ENCODE data around the gene ZNF860. TPM values are rescaled to one million over a fixed set of nuclear protein-coding genes. Genes with fewer than 3 reads are reported as not detected.

The ZNF860 gene
- polyA plus RNA-seq, 1 of the 3 experiments (the other 2 are of a cell fraction), result not detected

DNA sequence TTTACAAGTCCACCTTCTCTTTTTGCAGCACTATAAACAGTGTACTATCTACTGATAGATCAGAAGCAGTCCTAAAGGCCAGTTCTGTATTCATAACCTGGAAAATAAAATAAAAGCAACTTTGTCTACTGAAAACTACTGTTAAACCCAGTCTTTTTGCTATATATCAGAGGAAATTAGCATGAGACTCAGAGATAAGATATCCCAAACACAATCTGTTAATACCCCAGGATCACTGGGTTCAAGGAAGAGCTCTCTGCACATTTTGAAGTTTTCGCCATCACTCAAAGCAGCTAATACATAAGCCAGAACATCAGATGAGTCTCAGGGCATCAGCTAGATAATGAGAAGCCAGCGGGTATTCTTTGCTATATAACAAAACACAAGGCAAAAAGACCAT, 22.3 kb upstream of the ZNF860 start:
- DNase-seq, result no peak
- H3K79me2 ChIP-seq (ENCODE audit: insufficient read depth), result no peaks in the 10 kb centered on the region
- H3K4me2 ChIP-seq, result no peak overlapping the region
- no peaks in the 10 kb centered on the region; a peak in 1 of 4 replicates for H3K4me1 ChIP-seq (ENCODE audit: control insufficient read depth in 1 of 2, insufficient read depth in 2 of 2, low read depth in 1 of 2, low read length in 1 of 2)
- no peaks in the 10 kb centered on the region for H3K9me3 ChIP-seq
- H3K27ac ChIP-seq (ENCODE audit: low read depth in 2 of 2, low read length in 1 of 2), result no peak overlapping the region
- H4K20me1 ChIP-seq (ENCODE audit: insufficient read depth), result no peaks in the 10 kb centered on the region
- no peaks in the 10 kb centered on the region for H3K36me3 ChIP-seq (replicated peaks in 1 of 2; ENCODE audit: control insufficient read depth in 1 of 2, insufficient read depth in 2 of 2, low read length in 1 of 2)
- no peaks in the 10 kb centered on the region for H3F3A ChIP-seq (replicated peaks; ENCODE audit: insufficient read depth)
- no peaks in the 10 kb centered on the region for H3K9me2 ChIP-seq
- no peaks in the 10 kb centered on the region for H3K27me3 ChIP-seq (ENCODE audit: insufficient read depth)
- 36% methylated on average over 2 of the region's 2 CpGs for WGBS (ENCODE audit: low lambda C conversion rate)
- CTCF ChIA-PET, result interaction anchor here (0.5 kb wide), 1 partner anchor 8 kb away, joined by 3 read pairs; no protein-coding TSS in a partner anchor
- TF ChIP-seq GATA2 (CRISPR knock-in tag; IDR thresholded peaks at IDR 0.05), result no peak
- no peak for TF ChIP-seq RXRA (IDR thresholded peaks at IDR 0.05; ENCODE audit: borderline replicate concordance, low read depth)
- TF ChIP-seq TAF1 (IDR thresholded peaks at IDR 0.05; ENCODE audit: borderline replicate concordance, low read depth, low read length), result no peak
- TF ChIP-seq, protein P1, sequence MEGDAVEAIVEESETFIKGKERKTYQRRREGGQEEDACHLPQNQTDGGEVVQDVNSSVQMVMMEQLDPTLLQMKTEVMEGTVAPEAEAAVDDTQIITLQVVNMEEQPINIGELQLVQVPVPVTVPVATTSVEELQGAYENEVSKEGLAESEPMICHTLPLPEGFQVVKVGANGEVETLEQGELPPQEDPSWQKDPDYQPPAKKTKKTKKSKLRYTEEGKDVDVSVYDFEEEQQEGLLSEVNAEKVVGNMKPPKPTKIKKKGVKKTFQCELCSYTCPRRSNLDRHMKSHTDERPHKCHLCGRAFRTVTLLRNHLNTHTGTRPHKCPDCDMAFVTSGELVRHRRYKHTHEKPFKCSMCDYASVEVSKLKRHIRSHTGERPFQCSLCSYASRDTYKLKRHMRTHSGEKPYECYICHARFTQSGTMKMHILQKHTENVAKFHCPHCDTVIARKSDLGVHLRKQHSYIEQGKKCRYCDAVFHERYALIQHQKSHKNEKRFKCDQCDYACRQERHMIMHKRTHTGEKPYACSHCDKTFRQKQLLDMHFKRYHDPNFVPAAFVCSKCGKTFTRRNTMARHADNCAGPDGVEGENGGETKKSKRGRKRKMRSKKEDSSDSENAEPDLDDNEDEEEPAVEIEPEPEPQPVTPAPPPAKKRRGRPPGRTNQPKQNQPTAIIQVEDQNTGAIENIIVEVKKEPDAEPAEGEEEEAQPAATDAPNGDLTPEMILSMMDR (IDR thresholded peaks at IDR 0.05), result no peak
- no peak for TF ChIP-seq YY1 (IDR thresholded peaks at IDR 0.05; ENCODE audit: low read depth)
- TF ChIP-seq EZH2phosphoT487 (IDR thresholded peaks at IDR 0.05; ENCODE audit: borderline replicate concordance, low read depth), result no peak
- no peak for TF ChIP-seq ELF1 (IDR thresholded peaks at IDR 0.05)
- TF ChIP-seq FOXJ3 (CRISPR knock-in tag; IDR thresholded peaks at IDR 0.05), result no peak
- TF ChIP-seq NRF1 (IDR thresholded peaks at IDR 0.05; ENCODE audit: low read depth, low read length), result no peak
- no peak for TF ChIP-seq TCF12 (IDR thresholded peaks at IDR 0.05)
- TF ChIP-seq JUND (IDR thresholded peaks at IDR 0.05), result no peak
- no peak for TF ChIP-seq FOXM1 (IDR thresholded peaks at IDR 0.05; ENCODE audit: low read depth)
- TF ChIP-seq, protein P2, sequence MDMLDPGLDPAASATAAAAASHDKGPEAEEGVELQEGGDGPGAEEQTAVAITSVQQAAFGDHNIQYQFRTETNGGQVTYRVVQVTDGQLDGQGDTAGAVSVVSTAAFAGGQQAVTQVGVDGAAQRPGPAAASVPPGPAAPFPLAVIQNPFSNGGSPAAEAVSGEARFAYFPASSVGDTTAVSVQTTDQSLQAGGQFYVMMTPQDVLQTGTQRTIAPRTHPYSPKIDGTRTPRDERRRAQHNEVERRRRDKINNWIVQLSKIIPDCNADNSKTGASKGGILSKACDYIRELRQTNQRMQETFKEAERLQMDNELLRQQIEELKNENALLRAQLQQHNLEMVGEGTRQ (IDR thresholded peaks at IDR 0.05; ENCODE audit: borderline replicate concordance, low read depth, low read length), result no peak
- TF ChIP-seq FOSL2 (IDR thresholded peaks at IDR 0.05; ENCODE audit: borderline replicate concordance, low read depth), result no peak
- TF ChIP-seq RFX5 (IDR thresholded peaks at IDR 0.05; ENCODE audit: low read length), result no peak
- TF ChIP-seq CHD2 (IDR thresholded peaks at IDR 0.05; ENCODE audit: low read length, partially characterized antibody), result no peak
- TF ChIP-seq, protein P3, sequence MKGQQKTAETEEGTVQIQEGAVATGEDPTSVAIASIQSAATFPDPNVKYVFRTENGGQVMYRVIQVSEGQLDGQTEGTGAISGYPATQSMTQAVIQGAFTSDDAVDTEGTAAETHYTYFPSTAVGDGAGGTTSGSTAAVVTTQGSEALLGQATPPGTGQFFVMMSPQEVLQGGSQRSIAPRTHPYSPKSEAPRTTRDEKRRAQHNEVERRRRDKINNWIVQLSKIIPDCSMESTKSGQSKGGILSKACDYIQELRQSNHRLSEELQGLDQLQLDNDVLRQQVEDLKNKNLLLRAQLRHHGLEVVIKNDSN (IDR thresholded peaks at IDR 0.05; ENCODE audit: borderline replicate concordance, low read depth), result no peak
- TF ChIP-seq, protein P4, sequence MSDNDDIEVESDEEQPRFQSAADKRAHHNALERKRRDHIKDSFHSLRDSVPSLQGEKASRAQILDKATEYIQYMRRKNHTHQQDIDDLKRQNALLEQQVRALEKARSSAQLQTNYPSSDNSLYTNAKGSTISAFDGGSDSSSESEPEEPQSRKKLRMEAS (IDR thresholded peaks at IDR 0.05; ENCODE audit: low read depth), result no peak
- POLR2A ChIA-PET, result no interaction called here
- H3K4me3 ChIP-seq (ENCODE audit: low read depth in 2 of 2, low read length in 1 of 2), result no peak overlapping the region
- H3K9ac ChIP-seq, result no peak overlapping the region
- no peak overlapping the region for H2AFZ ChIP-seq (ENCODE audit: low read depth)
